Measurements from ENCODE around the gene RASD1.

The RASD1 gene

DNA sequence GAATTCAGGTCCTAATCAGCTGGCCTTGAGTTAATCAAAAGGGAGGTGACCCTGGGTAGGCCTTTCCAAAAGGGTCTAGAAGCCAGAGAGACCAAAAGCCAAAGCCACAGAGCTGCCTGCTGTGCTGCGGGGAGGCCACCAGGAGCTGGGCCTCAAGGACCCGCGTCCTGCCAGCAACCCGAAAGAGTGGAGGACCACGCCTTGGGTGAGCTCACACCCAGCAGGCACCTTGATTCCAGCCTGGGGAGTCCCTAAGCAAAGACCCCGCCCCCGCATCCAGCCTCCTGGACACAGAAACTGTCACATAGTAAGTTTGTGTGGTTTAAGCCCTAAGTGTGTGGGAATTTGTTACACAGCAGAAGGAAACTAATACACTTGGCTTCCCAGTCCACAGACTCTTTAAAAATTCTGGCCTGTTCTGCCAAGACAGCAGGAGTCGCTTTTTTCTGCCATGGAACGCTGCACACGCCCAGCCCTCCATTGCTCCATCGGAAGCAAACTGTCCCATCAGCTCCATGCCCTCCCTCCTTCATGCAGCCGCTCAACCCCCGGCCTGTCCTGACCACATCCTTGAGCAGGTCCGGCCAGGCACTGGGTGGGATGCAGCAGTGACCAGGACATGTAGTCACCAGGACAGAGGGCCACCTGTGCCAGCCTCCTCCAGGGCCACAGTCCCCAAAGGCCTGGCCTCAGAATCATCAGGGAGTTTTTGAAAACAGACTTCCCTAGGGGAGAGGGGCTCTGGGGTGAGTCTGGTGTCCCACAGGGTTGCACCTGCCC is 20.9 kb upstream of the RASD1 start:
- ChIA-PET CTCF (interaction anchor here (1.1 to 4.0 kb wide), 5 partner anchors 9 to 51 kb away, joined by 3 to 28 read pairs (median 9); partner anchors contain the start of gene RASD1), POLR2A (interaction anchor here (1.1 kb wide), 1 partner anchor 20 kb away, joined by 5 read pairs; no protein-coding TSS in a partner anchor)
- H3K4me3 ChIP-seq (ENCODE audit: low read depth, low read length) = no peak overlapping the region
- DNase-seq (ENCODE audit: low read depth, low spot score) = no peak
- TF ChIP-seq, protein P1, sequence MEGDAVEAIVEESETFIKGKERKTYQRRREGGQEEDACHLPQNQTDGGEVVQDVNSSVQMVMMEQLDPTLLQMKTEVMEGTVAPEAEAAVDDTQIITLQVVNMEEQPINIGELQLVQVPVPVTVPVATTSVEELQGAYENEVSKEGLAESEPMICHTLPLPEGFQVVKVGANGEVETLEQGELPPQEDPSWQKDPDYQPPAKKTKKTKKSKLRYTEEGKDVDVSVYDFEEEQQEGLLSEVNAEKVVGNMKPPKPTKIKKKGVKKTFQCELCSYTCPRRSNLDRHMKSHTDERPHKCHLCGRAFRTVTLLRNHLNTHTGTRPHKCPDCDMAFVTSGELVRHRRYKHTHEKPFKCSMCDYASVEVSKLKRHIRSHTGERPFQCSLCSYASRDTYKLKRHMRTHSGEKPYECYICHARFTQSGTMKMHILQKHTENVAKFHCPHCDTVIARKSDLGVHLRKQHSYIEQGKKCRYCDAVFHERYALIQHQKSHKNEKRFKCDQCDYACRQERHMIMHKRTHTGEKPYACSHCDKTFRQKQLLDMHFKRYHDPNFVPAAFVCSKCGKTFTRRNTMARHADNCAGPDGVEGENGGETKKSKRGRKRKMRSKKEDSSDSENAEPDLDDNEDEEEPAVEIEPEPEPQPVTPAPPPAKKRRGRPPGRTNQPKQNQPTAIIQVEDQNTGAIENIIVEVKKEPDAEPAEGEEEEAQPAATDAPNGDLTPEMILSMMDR (IDR thresholded peaks at IDR 0.05; ENCODE audit: insufficient read depth, low read length, missing control alignments) = no peak

DNA sequence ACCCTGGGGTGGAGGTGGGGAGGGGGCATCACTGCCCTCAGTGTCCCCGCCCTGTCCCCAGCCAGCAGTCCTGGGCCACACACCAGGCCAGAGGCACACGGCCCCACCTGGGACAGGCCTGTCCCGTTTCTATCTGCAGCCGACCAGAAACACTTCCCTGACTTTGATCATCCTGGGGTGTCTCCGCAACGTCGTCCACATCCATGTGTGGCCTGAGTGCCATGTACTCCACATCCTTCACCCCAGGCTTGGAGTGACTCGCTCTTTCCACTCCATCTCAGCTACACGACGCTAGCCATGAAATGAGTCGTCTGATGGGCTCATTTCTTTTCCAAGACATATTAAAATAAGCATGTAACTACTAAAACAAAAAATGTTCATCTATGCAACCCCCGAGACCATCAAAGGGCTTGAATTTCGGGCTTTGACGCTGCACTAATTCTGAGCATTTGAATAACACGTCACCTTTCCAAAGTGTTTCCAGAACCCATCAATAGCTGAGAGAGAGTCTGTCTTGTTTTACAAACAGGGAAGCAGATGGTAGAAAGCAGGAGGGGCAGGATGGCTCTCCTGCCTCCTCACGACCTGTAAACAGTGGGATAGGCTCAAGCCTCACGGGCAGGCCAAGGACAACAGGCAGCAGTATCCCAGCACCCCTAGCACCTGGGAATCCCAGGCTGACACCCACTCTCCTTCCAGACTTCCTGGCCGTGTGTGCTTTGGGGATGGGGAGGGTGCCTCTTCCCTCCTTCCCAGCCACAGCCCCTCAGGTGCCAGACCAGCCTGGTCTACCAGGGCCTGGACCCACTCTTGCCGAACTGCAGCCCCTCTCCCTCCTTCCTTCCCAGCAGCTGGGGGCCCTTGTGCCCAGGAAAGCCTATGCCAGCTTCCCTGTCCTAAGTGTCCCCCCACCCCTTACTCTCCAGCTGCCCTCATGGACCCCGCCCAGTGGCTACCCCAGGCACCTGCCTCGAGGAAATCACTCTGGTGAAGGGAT is 20.0 kb upstream of the RASD1 start:
- POLR2A ChIA-PET = interaction anchor here (0.9 to 1.1 kb wide), 2 partner anchors 20 to 21 kb away, joined by 3 to 5 read pairs; no protein-coding TSS in a partner anchor
- CTCF ChIA-PET = interaction anchor here (0.9 to 4.0 kb wide), 8 partner anchors 9 to 125 kb away, joined by 3 to 28 read pairs (median 4); partner anchors contain the start of gene RASD1
- no peak overlapping the region for H3K4me3 ChIP-seq (ENCODE audit: low read depth, low read length)
- peak; percentile 29 for DNase-seq (ENCODE audit: low read depth, low spot score)
- TF ChIP-seq, protein P1 (IDR thresholded peaks at IDR 0.05; ENCODE audit: insufficient read depth, low read length, missing control alignments) = no peak

DNA sequence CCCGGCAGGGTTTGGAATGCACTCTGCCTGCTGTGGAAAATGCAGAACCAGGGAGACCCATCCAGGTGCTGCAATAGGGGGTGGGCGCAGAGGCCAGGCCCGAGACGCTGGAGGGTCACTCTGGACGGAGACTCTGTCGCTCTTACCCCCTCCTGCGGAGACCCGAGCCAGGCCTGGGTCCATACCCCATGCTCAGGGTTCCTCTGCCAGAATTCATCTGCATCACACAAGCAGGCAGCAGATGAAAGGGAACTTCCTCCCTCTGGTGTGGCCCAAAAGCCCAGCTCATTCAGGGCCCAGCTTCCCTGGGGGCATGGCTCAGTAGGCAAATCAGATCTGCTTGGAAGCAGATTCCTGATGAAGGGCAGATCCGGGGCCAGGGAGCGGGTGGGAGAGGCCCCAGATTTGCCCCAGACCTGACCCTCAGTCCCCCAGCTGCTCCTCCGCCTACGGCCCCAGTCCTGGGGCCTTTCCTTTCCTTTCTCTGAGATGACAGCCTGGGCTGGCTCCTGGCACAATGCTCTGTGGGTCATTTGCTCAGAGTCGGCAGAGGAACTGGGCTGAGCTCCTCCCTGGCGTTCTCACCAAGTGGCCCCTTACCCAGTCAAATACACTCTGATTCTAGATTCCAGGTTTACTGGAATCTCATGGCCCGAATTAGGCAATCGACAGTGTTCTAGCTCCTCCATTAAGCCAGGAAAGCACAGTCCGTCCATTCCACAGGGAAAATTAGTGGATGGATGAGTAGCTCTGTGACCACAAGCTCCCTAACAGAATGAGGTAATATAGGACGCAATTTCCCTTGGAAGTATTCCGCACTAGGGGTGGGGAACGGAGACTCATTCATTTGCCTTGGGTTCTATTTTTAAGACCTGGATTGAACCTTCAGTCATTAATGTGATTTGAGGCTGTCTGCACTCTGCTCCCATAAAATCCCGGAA is 19.1 kb upstream of the RASD1 start:
- ChIA-PET CTCF (interaction anchor here (0.9 to 4.0 kb wide), 7 partner anchors 13 to 518 kb away, joined by 3 to 28 read pairs (median 4); partner anchors contain the start of gene RASD1), POLR2A (interaction anchor here (0.7 to 1.3 kb wide), 3 partner anchors 19 to 115 kb away, joined by 3 to 4 read pairs (median 3); partner anchors contain the start of gene RASD1)

DNA sequence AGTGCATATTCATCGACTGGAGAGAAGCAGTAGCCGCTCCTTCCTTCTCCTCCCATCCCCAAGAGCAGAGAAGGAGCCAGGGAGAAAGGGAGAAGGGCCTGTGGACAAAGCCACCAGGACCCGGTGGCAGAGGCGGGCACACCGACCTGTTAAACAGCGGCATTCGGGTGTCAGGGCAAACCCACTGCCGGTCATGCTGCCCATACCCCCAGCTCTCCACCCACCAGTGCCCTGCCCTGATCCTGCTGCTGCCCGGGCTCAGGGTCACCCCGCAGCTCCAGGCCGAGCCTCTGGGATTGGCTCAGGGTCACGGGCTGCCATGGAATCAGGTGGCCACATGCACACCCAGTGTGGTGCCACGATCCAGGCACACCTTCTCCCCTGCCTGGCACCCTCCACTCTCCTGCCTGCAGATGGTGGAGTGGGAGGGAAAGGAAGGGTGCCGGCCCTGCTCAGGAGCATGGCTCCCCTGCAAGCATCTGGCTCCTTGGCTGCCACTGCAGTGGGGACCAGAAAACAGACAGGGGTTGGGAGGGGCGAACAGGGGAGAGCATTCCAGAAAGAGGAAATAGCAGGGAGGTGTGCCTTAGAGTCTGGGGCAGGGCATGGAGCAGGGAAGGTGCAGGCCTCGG is 18.3 kb upstream of the RASD1 start:
- no peak for DNase-seq (ENCODE audit: low read depth, low spot score)
- ChIA-PET CTCF (interaction anchor here (0.9 to 4.0 kb wide), 7 partner anchors 12 to 519 kb away, joined by 3 to 28 read pairs (median 4); partner anchors contain the start of gene RASD1), POLR2A (interaction anchor here (1.3 kb wide), 1 partner anchor 18 kb away, joined by 4 read pairs; the partner anchor contains the start of gene RASD1)
- TF ChIP-seq, protein P1 (IDR thresholded peaks at IDR 0.05; ENCODE audit: insufficient read depth, low read length, missing control alignments) = no peak
- no peak overlapping the region for H3K4me3 ChIP-seq (ENCODE audit: low read depth, low read length)

More for the DNA sequence above, 19.1 kb upstream of the RASD1 start:
- no peak overlapping the region for H3K4me3 ChIP-seq (ENCODE audit: low read depth, low read length)
- DNase-seq (ENCODE audit: low read depth, low spot score) = peak; percentile 71
- TF ChIP-seq, protein P1 (IDR thresholded peaks at IDR 0.05; ENCODE audit: insufficient read depth, low read length, missing control alignments) = no peak

DNA sequence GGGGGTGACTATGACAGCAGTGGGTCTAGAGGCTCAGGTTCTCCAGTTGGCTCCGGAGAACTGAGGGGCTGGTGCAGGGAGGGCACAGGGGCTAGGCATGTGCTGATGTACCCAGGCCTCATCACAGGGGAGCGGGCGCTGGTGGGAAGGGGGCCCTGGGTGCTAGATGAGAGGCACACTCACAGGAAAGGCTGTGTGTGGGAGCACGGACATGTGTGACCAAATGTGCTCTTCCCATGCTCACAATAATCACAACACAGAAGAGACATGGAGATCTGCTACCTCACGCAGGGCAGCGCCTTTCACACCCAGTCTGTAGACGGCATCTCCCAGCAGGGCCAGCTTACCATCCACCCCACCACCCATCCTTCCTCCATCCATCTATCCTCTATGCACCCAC is 17.4 kb upstream of the RASD1 start:
- CTCF ChIA-PET = interaction anchor here (1.0 to 3.5 kb wide), 4 partner anchors 14 to 159 kb away, joined by 3 to 28 read pairs (median 5); partner anchors contain the start of gene RASD1
- TF ChIP-seq, protein P1 (IDR thresholded peaks at IDR 0.05; ENCODE audit: insufficient read depth, low read length, missing control alignments) = no peak
- POLR2A ChIA-PET = no interaction called here
- no peak overlapping the region for H3K4me3 ChIP-seq (ENCODE audit: low read depth, low read length)
- DNase-seq (ENCODE audit: low read depth, low spot score) = no peak
